ENCODE results near the gene DVL3. TPM values are rescaled to one million over a fixed set of nuclear protein-coding genes. Genes with fewer than 3 reads are reported as not detected.
A peak's percentile ranks its signal among the peaks of the same experiment; 100 is the strongest.

DVL3 gene
- total RNA-seq, 1 donor from 2014 or later, result 55.1 TPM

- H3K27me3 ChIP-seq (ENCODE audit: low read depth), result no peaks in the 10 kb centered on the region
- ATAC-seq, result peak; percentile 49 to 53
- DNase-seq, result peak; percentile 76
- intact Hi-C loops (cut with DNase I), result no loop called here
- H3K36me3 ChIP-seq, result peaks cover 66% of the 10 kb centered on the region
- TF ChIP-seq, protein P1, sequence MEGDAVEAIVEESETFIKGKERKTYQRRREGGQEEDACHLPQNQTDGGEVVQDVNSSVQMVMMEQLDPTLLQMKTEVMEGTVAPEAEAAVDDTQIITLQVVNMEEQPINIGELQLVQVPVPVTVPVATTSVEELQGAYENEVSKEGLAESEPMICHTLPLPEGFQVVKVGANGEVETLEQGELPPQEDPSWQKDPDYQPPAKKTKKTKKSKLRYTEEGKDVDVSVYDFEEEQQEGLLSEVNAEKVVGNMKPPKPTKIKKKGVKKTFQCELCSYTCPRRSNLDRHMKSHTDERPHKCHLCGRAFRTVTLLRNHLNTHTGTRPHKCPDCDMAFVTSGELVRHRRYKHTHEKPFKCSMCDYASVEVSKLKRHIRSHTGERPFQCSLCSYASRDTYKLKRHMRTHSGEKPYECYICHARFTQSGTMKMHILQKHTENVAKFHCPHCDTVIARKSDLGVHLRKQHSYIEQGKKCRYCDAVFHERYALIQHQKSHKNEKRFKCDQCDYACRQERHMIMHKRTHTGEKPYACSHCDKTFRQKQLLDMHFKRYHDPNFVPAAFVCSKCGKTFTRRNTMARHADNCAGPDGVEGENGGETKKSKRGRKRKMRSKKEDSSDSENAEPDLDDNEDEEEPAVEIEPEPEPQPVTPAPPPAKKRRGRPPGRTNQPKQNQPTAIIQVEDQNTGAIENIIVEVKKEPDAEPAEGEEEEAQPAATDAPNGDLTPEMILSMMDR (IDR thresholded peaks at IDR 0.05), result no peak
- H3K27ac ChIP-seq, result peak within 1 kb of the TSS; percentile 86
- H3K4me3 ChIP-seq, result peak within 1 kb of the TSS; percentile 99
- no peaks in the 10 kb centered on the region for H3K9me3 ChIP-seq
- H3K4me1 ChIP-seq, result peaks cover 25% of the 10 kb centered on the region
Measured at GRCh38 chr3:184186184-184186901, 31.2 kb downstream of the DVL3 start, which contains the start of gene ABCF3. TSS of gene ABCF3 (plus strand) at chr3:184186199. CDS start at chr3:184186208, 9 bp downstream.

DNA sequence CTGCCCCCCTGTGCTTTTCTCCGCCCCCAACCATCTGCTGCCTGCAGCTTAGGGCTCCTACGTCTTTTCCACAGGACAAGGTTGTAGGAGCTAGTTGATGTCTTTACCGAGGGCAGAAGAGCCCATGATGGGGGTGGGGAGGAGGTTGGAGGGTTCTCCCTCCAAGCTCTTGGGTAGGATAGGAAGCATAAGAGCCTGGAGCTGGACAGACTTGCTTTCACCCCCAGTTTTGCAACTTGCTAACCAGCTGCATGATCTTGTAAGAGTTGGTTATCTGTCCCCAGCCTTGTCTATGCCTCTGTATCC, 31.7 kb downstream of the DVL3 start:
- Histone ChIP-seq H3K27ac (peak overlapping the region; percentile 31), H3K4me3 (peak overlapping the region; percentile 99), H3K4me1 (peaks cover 25% of the 10 kb centered on the region), H3K36me3 (peaks cover 66% of the 10 kb centered on the region), H3K9me3 (no peaks in the 10 kb centered on the region), H3K27me3 (ENCODE audit: low read depth) (no peaks in the 10 kb centered on the region)
- TF ChIP-seq, protein P1 (IDR thresholded peaks at IDR 0.05), result no peak
- DNase-seq (no peak), ATAC-seq (no peak)
- intact Hi-C loops (cut with DNase I), result no loop called here

GRCh38 chr3:184188080-184188479, 32.9 kb downstream of the DVL3 start:
- ATAC-seq (no peak), DNase-seq (no peak)
- H3K36me3 ChIP-seq, result peaks cover 66% of the 10 kb centered on the region
- H3K27me3 ChIP-seq (ENCODE audit: low read depth), result no peaks in the 10 kb centered on the region
- H3K4me3 ChIP-seq, result no peak overlapping the region
- no peaks in the 10 kb centered on the region for H3K9me3 ChIP-seq
- intact Hi-C loops (cut with DNase I), result no loop called here
- peaks cover 25% of the 10 kb centered on the region for H3K4me1 ChIP-seq
- TF ChIP-seq, protein P1 (IDR thresholded peaks at IDR 0.05), result no peak
- no peak overlapping the region for H3K27ac ChIP-seq

- peaks cover 25% of the 10 kb centered on the region for H3K4me1 ChIP-seq
- H3K27me3 ChIP-seq (ENCODE audit: low read depth), result no peaks in the 10 kb centered on the region
- peaks cover 66% of the 10 kb centered on the region for H3K36me3 ChIP-seq
- TF ChIP-seq, protein P1 (IDR thresholded peaks at IDR 0.05), result no peak
- no peaks in the 10 kb centered on the region for H3K9me3 ChIP-seq
- DNase-seq (no peak), ATAC-seq (no peak)
- H3K27ac ChIP-seq, result no peak overlapping the region
- no peak overlapping the region for H3K4me3 ChIP-seq
- intact Hi-C loops (cut with DNase I), result no loop called here
Measured at GRCh38 chr3:184189421-184189820, 34.2 kb downstream of the DVL3 start.

DNA sequence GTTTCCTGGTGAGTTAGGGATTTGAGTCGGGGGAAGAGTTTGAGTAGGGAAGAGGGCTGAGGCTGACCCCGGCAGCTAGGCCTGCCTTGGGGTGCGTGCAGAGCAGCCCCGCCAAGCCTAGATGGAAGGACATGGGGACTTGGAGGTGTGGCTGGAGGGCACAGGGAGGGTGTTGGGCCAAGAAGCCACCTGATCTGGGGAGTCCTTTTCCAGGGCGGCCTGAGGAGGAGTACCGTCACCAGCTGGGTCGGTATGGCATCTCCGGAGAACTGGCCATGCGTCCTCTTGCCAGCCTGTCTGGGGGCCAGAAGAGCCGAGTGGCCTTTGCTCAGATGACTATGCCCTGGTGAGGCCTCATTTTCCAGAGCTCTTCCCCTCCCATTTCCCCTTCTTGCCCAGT, 37.7 kb downstream of the DVL3 start:
- no peaks in the 10 kb centered on the region for H3K9me3 ChIP-seq
- H3K4me3 ChIP-seq, result no peak overlapping the region
- intact Hi-C loops (cut with DNase I), result no loop called here
- peaks cover 88% of the 10 kb centered on the region for H3K36me3 ChIP-seq
- H3K27me3 ChIP-seq (ENCODE audit: low read depth), result no peaks in the 10 kb centered on the region
- no peak for DNase-seq
- H3K4me1 ChIP-seq, result peaks cover 3% of the 10 kb centered on the region
- TF ChIP-seq, protein P1 (IDR thresholded peaks at IDR 0.05), result no peak
- no peak overlapping the region for H3K27ac ChIP-seq
- no peak for ATAC-seq

All from lower lobe of right lung (tissue), 2 donors.